GM20431 (cell line): ENCODE results near the gene EMP3.

ENCODE experiments used
- in situ Hi-C: fragments of 300-500 bp; cut with MseI, MboI; formaldehyde crosslinking; loops from one replicate; pipeline ENCODE4 v1.15.0; 2020; ENCODE audit warnings: low sequenced_read_pairs; ENCODE audit not compliant: unreplicated experiment

The EMP3 gene

GRCh38 chr19:48342841-48343540 lies 17.6 kb downstream of the EMP3 start:
- in situ Hi-C loops, result no loop called here

- in situ Hi-C loops, result no loop called here
Measured at GRCh38 chr19:48344892-48345291, 19.5 kb downstream of the EMP3 start.

- in situ Hi-C loops, result no loop called here
Measured at GRCh38 chr19:48346191-48346590, 20.8 kb downstream of the EMP3 start.

- in situ Hi-C loops, result no loop called here
Measured at GRCh38 chr19:48348045-48348444, 22.7 kb downstream of the EMP3 start.

- in situ Hi-C loops, result no loop called here
Measured at GRCh38 chr19:48348737-48349136, 23.4 kb downstream of the EMP3 start.

GRCh38 chr19:48350856-48351255 lies 25.5 kb downstream of the EMP3 start:
- in situ Hi-C loops, result no loop called here

- in situ Hi-C loops, result no loop called here
Measured at GRCh38 chr19:48351341-48351752, 26.0 kb downstream of the EMP3 start.

GRCh38 chr19:48353677-48354076 lies 28.3 kb downstream of the EMP3 start:
- in situ Hi-C loops, result no loop called here

- in situ Hi-C loops, result no loop called here
Measured at GRCh38 chr19:48354332-48354992, 29.1 kb downstream of the EMP3 start.

GRCh38 chr19:48355365-48355954 lies 30.1 kb downstream of the EMP3 start:
- in situ Hi-C loops, result no loop called here

GRCh38 chr19:48359123-48359522 lies 33.8 kb downstream of the EMP3 start:
- in situ Hi-C loops, result no loop called here

- in situ Hi-C loops, result no loop called here
Measured at GRCh38 chr19:48361912-48362311, 36.6 kb downstream of the EMP3 start.

GRCh38 chr19:48362716-48363499 lies 37.6 kb downstream of the EMP3 start:
- in situ Hi-C loops, result no loop called here

- in situ Hi-C loops, result no loop called here
Measured at GRCh38 chr19:48363500-48363809, 38.1 kb downstream of the EMP3 start.

- in situ Hi-C loops, result no loop called here
Measured at GRCh38 chr19:48363810-48364597, 38.7 kb downstream of the EMP3 start, which contains the start of the genes SYNGR4 and TMEM143. Gene SYNGR4, plus strand, starts transcription at chr19:48364367. Its CDS starts 1,476 bp downstream, at chr19:48365843. Gene TMEM143, minus strand, starts transcription at chr19:48363940. Its CDS starts 20 bp downstream, at chr19:48363920.

- in situ Hi-C loops, result no loop called here
Measured at GRCh38 chr19:48364598-48365348, 39.4 kb downstream of the EMP3 start.

GRCh38 chr19:48365602-48366001 lies 40.2 kb downstream of the EMP3 start:
- in situ Hi-C loops, result no loop called here

GRCh38 chr19:48367855-48368254 lies 42.5 kb downstream of the EMP3 start:
- in situ Hi-C loops, result no loop called here

- in situ Hi-C loops, result no loop called here
Measured at GRCh38 chr19:48368936-48369335, 43.6 kb downstream of the EMP3 start.
